Adrenal gland (tissue), 5 donors: Measurements from ENCODE around the gene GMPS.

Experiments
- CTCF ChIP-seq, 6 experiments: fragments of 450-650 bp in 4 of 6; fragments of 200-600 bp in 2 of 6; sonication (generic) in 1 of 6; IDR thresholded peaks; 1 replicate in 5 of 6; 2 replicates in 1 of 6; pipeline versions ENCODE4 v1.5.1 to v1.8.0; 2016 to 2021; ENCODE audit warnings: antibody characterized with exemption in 6 of 6, mild to moderate bottlenecking in 2 of 6, moderate library complexity in 1 of 6
- POLR2A ChIP-seq, 2 donors: fragments of 450-650 bp; IDR thresholded peaks; one replicate each; pipeline ENCODE4 v1.6.1; 2017; ENCODE audit warnings: antibody characterized with exemption in 2 of 2, mild to moderate bottlenecking in 2 of 2, moderate library complexity in 1 of 2
- donor health status: DM: no; HTN: no; CAD: no.

DNA sequence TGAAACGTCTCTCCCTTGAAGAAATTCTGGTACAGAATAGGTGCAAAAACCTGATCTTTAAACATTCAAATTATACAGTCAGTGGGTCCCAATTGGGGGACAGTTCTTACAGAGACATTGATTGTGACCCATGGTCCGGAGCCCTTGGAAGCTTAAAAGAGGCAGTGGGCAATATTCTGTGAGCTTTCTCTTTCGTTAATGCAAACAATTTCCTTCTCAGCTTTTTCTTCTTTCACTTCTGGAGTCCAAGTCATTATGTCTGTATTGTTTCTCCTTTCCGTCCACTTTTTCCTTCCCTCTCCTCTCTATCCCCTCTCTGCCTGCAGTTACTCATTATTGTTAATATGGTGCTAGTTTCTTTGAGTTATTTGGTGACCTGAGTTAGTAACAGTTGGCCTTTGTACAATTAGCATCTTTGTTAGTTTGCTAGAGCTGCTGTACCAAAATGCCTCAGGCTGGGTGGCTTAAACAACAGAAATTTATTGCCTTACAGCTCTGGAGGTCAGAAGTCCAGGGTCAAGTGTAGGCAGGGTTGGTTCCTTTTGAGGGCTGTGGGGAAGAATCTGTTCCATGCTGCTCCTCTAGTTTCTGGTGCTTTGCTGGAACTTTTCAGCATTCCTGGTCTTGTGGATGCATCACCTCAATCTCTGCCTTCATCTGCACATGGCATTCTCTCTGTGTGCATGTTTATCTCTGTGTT, 102.6 kb downstream of the GMPS start:
- TF ChIP-seq CTCF (IDR thresholded peaks at IDR 0.05), result no peak
- no peak for TF ChIP-seq POLR2A (IDR thresholded peaks at IDR 0.05)
